K562 (cell line): ENCODE measurements around the gene OR2T34. TPM values are rescaled to one million over a fixed set of nuclear protein-coding genes. Genes with fewer than 3 reads are reported as not detected.

Source experiments
- ATAC-seq: fragments of 200-7000 bp; cut with Tn5 transposase; 3 replicates; pipeline ENCODE4 v1.9.1; 2020; ENCODE audit warnings: moderate library complexity
- BruUV-seq: library from RNA; stranded (reverse); fragments of 400-500 nt; replicated peaks from 2 replicates; lab custom pipeline; 2021; lab: Mats Ljungman, UMichigan
- CTCF ChIA-PET: fragments of 300-600 bp; formaldehyde crosslinking; extraction: SDS; loops from one replicate; lab custom pipeline; 2021; ENCODE audit warnings: low intra/inter-chr PET ratio; lab: Yijun Ruan, JAX
- POLR2A ChIA-PET: fragments of 300-600, 350-650 bp; sonication (Branson Sonifier 250); formaldehyde crosslinking; extraction: SDS; loops from one replicate; lab custom pipeline; 2021; ENCODE audit warnings: antibody characterized with exemption, inconsistent platforms; lab: Yijun Ruan, JAX
- DNase-seq, 4 experiments: peaks; one replicate each; pipeline versions ENCODE4 v3.0.0 to v3.0.0-alpha.2; 2011 to 2018; ENCODE audit warnings: low spot score in 3 of 4, mixed read lengths in 3 of 4; ENCODE audit errors: extremely low read depth in 1 of 4
- FAIRE-seq: peaks from 2 replicates; lab custom pipeline; 2011; peaks lifted over from hg19 to GRCh38; lab: Jason Lieb, UNC
- H2AFZ ChIP-seq: 2 replicates; pipeline ENCODE4 v1.6.0; 2011; ENCODE audit warnings: low read depth, low read length, control low read depth, inconsistent platforms
- H3K27ac ChIP-seq: fragments of 200-600 bp; 3 replicates; pipeline ENCODE4 v1.8.0; 2011; ENCODE audit warnings: low read depth, mild to moderate bottlenecking, control low read depth, inconsistent platforms, low read length, moderate library complexity, mixed read lengths; ENCODE audit errors: extremely low read depth
- H3K27me3 ChIP-seq, 2 experiments: fragments of 300-600 bp in 1 of 2; 2 replicates in 1 of 2; 3 replicates in 1 of 2; pipeline versions ENCODE4 v1.6.0 to v1.8.0; 2011; ENCODE audit warnings: inconsistent platforms in 2 of 2, low read length in 2 of 2, mild to moderate bottlenecking in 1 of 2, mixed read lengths in 1 of 2, moderate library complexity in 1 of 2; ENCODE audit not compliant: control insufficient read depth in 2 of 2, insufficient read depth in 2 of 2
- H3K36me3 ChIP-seq: fragments of 300-600 bp; 3 replicates; pipeline ENCODE4 v1.8.0; 2011; ENCODE audit warnings: mild to moderate bottlenecking, low read length, inconsistent platforms; ENCODE audit not compliant: control insufficient read depth, insufficient read depth
- H3K4me1 ChIP-seq, 2 experiments: fragments of 200-600 bp in 1 of 2; replicated peaks in 1 of 2; 2 replicates in 1 of 2; 3 replicates in 1 of 2; pipeline versions ENCODE4 v1.5.1 to v1.8.0; 2011; ENCODE audit warnings: inconsistent platforms in 2 of 2, low read length in 2 of 2, mild to moderate bottlenecking in 1 of 2, mixed read lengths in 1 of 2, moderate library complexity in 1 of 2; ENCODE audit not compliant: control insufficient read depth in 2 of 2, insufficient read depth in 2 of 2
- H3K4me2 ChIP-seq: 2 replicates; pipeline ENCODE4 v1.6.1; 2011; ENCODE audit warnings: low read length, control low read depth, inconsistent platforms, mixed read lengths; ENCODE audit not compliant: insufficient read depth
- H3K4me3 ChIP-seq: fragments of 200-600 bp; sonication (generic), shearing (Covaris generic); 2 replicates; pipeline ENCODE4 v1.5.1; 2016; ENCODE audit warnings: control low read depth, inconsistent platforms
- H3K79me2 ChIP-seq: fragments of 200-600 bp; 3 replicates; pipeline ENCODE4 v1.8.0; 2011; ENCODE audit warnings: low read length, inconsistent platforms; ENCODE audit not compliant: control insufficient read depth, insufficient read depth
- H3K9ac ChIP-seq, 2 experiments: 2 replicates each; pipeline versions ENCODE4 v1.6.0 to v1.6.1; 2011; ENCODE audit warnings: low read depth in 2 of 2, low read length in 2 of 2, control low read depth in 1 of 2, inconsistent platforms in 1 of 2, mild to moderate bottlenecking in 1 of 2, mixed read lengths in 1 of 2; ENCODE audit not compliant: insufficient read depth in 1 of 2
- H3K9me1 ChIP-seq: one replicate; pipeline ENCODE4 v1.6.0; 2011; ENCODE audit warnings: inconsistent platforms, mild to moderate bottlenecking, low read length, moderate library complexity; ENCODE audit not compliant: control insufficient read depth, insufficient read depth
- H3K9me3 ChIP-seq: replicated peaks from 2 replicates; pipeline ENCODE4 v1.5.1; 2011; ENCODE audit warnings: low read depth, low read length, inconsistent platforms; ENCODE audit not compliant: control insufficient read depth, insufficient read depth
- H4K20me1 ChIP-seq: replicated peaks from 2 replicates; pipeline ENCODE4 v1.6.1; 2011; ENCODE audit warnings: low read length, inconsistent platforms, mixed read lengths; ENCODE audit not compliant: control insufficient read depth, insufficient read depth
- CXXC5 ChIP-seq: fragments of 250-450 bp; sonication (Bioruptor Pico); IDR thresholded peaks from 2 replicates; pipeline ENCODE4 v1.8.0; 2022; ENCODE audit warnings: inconsistent platforms, mild to moderate bottlenecking, moderate library complexity
- GABPA ChIP-seq: fragments of 200-800 bp; sonication (Bioruptor generic); conservative IDR thresholded peaks from 2 replicates; pipeline ENCODE4 v1.6.1; 2016; ENCODE audit warnings: low read depth, missing genetic modification characterization, missing compliant biosample characterization
- L3MBTL2 ChIP-seq: fragments of 450-650 bp; IDR thresholded peaks from 2 replicates; pipeline ENCODE4 v1.6.1; 2016; ENCODE audit warnings: mild to moderate bottlenecking, moderate library complexity
- NR2C2 ChIP-seq, 2 experiments: fragments of 200-800 bp in 1 of 2; sonication (Bioruptor generic) in 1 of 2; sonication (generic) in 1 of 2; formaldehyde crosslinking in 1 of 2; IDR thresholded peaks; 2 replicates each; pipeline versions ENCODE4 v1.6.1 to v1.8.0; 2016 to 2022; ENCODE audit warnings: mild to moderate bottlenecking in 1 of 2, missing compliant biosample characterization in 1 of 2, missing genetic modification characterization in 1 of 2, missing genetic modification reagents in 1 of 2
- PTTG1 ChIP-seq: fragments of 450-650 bp; IDR thresholded peaks from 2 replicates; pipeline ENCODE4 v1.6.1; 2016; ENCODE audit warnings: low read depth, mild to moderate bottlenecking, missing genetic modification characterization, missing compliant biosample characterization
- RREB1 ChIP-seq: fragments of 250-450 bp; sonication (Bioruptor Pico); IDR thresholded peaks from 2 replicates; pipeline ENCODE4 v1.4.0; 2020
- WGBS: fragments of 100-300 bp; shearing (Covaris generic); methylation state at CpG from one replicate; pipeline ENCODE4 v1.1.6; 2016; ENCODE audit warnings: low coverage, mixed read lengths; ENCODE audit not compliant: insufficient coverage; ENCODE audit errors: missing lambda C conversion rate; 5-methylcytosine and 5-hydroxymethylcytosine counted together
- in situ Hi-C: fragments of 300-500 bp; cut with MboI; formaldehyde crosslinking; loops from 4 replicates; pipeline ENCODE4 v1.15.0; 2018; ENCODE audit warnings: inconsistent platforms, mixed read lengths
- intact Hi-C: fragments of 100-400 bp; cut with micrococcal nuclease; formaldehyde crosslinking; loops from 2 replicates; pipeline ENCODE4 v1.14.2; 2022
- polyA plus RNA-seq, 8 experiments: library from polyadenylated mRNA; depleted of rRNA in 4 of 8; stranded (reverse) in 5 of 8; unstranded in 3 of 8; fragments of >200 nt; fragmentation: Nextera tagmentation in 2 of 8; fragmentation: Illumina TruSeq in 1 of 8; extraction: Ambion mirVana in 2 of 8; extraction: Trizol in 1 of 8; gene quantifications; 2 replicates each; pipeline versions ENCODE4 v1.2.1 to v1.2.3, GENCODE V29; 2011 to 2014; ENCODE audit warnings: inconsistent platforms in 1 of 8, missing spikeins in 1 of 8
- total RNA-seq, 7 experiments: library from RNA; depleted of rRNA in 6 of 7; stranded (reverse); fragments of >200 nt in 6 of 7; fragmentation: Illumina TruSeq in 2 of 7; extraction: Trizol in 2 of 7; gene quantifications; 2 replicates each; pipeline versions ENCODE4 v1.2.1 to v1.2.3, GENCODE V29; 2011 to 2021; ENCODE audit warnings: low replicate concordance in 1 of 7

OR2T34 gene
- total and polyA plus RNA-seq, 9 of the 15 experiments (the other 6 are each of a cell fraction or from before 2014, with no cell fraction given) = not detected

- Histone ChIP-seq H2AFZ (no peak overlapping the region), H4K20me1 (no peaks in the 10 kb centered on the region), H3K4me2 (no peak overlapping the region), H3K27me3 (no peaks in the 10 kb centered on the region), H3K27ac (no peak overlapping the region), H3K9me1 (no peaks in the 10 kb centered on the region), H3K9ac (no peak overlapping the region), H3K36me3 (no peaks in the 10 kb centered on the region), H3K4me1 (no peaks in the 10 kb centered on the region), H3K79me2 (no peaks in the 10 kb centered on the region), H3K4me3 (no peak overlapping the region), H3K9me3 (no peaks in the 10 kb centered on the region)
- TF ChIP-seq CXXC5 (CRISPR knock-in tag) (0 out of 2 replicates have a peak, but pooled peaks have one; percentile 16), RREB1 (CRISPR knock-in tag) (no peak), L3MBTL2 (peak; percentile 23; the same call in 1 of the 2 replicates), NR2C2 (CRISPR knock-in tag; IDR thresholded peaks at IDR 0.05) (no peak), NR2C2 (tag; IDR thresholded peaks at IDR 0.05) (0 out of 2 replicates have a peak, but pooled peaks have one; percentile 36), PTTG1 (tag) (no peak), GABPA (tag) (peak; percentile 44)
- FAIRE-seq = no peak
- DNase-seq = peak in 2 of 4 experiments; percentile 1
- 0% methylated on average over 4 of the region's 17 CpGs for whole genome bisulfite sequencing
- POLR2A ChIA-PET = no interaction called here
- no TSS peak for BruUV-seq
- CTCF ChIA-PET = no interaction called here
- in situ Hi-C loops = no loop called here
- intact Hi-C loops = no loop called here
- ATAC-seq = peak; percentile 55; the same call in 1 of the 3 replicates
Observed at GRCh38 chr1:248590055-248590454, 15.5 kb upstream of the OR2T34 start.
